SK-N-SH (cell line): ENCODE measurements around the gene SNRNP27. TPM values are rescaled to one million over a fixed set of nuclear protein-coding genes. Genes with fewer than 3 reads are reported as not detected.

Experiments used
- CTCF ChIA-PET: fragments of 300-600, 350-600 bp; formaldehyde crosslinking; extraction: SDS; loops from one replicate; lab custom pipeline; 2021; lab: Yijun Ruan, JAX
- POLR2A ChIA-PET: fragments of 350-600 bp; sonication (Branson Sonifier 250); formaldehyde crosslinking; extraction: SDS; loops from one replicate; lab custom pipeline; 2020; ENCODE audit warnings: antibody characterized with exemption, inconsistent platforms; lab: Yijun Ruan, JAX
- DNase-seq: peaks from one replicate; pipeline ENCODE4 v3.0.0; 2012
- H2AFZ ChIP-seq: fragments of 200-600 bp; sonication (generic); 2 replicates; pipeline ENCODE4 v1.8.1; 2016; ENCODE audit warnings: antibody characterized with exemption, mild to moderate bottlenecking, low read depth
- H3F3A ChIP-seq: fragments of 200-600 bp; sonication (generic); replicated peaks from 2 replicates; pipeline ENCODE3; 2016; ENCODE audit warnings: antibody characterized with exemption, mild to moderate bottlenecking; ENCODE audit not compliant: insufficient read depth
- H3K27ac ChIP-seq, 2 experiments: fragments of 200-500 bp in 1 of 2; fragments of 200-600 bp in 1 of 2; sonication (Bioruptor generic) in 1 of 2; sonication (generic), shearing (Covaris generic) in 1 of 2; 2 replicates each; pipeline versions ENCODE4 v1.5.1 to v1.6.1; 2014 to 2016; ENCODE audit warnings: low read depth in 2 of 2, inconsistent platforms in 1 of 2, low read length in 1 of 2, mild to moderate bottlenecking in 1 of 2, mixed read lengths in 1 of 2
- H3K27me3 ChIP-seq: fragments of 200-600 bp; sonication (generic), shearing (Covaris generic); 2 replicates; pipeline ENCODE4 v1.6.1; 2016; ENCODE audit warnings: mixed run types; ENCODE audit not compliant: insufficient read depth
- H3K36me3 ChIP-seq, 2 experiments: fragments of 200-500 bp in 1 of 2; fragments of 200-600 bp in 1 of 2; sonication (Bioruptor generic) in 1 of 2; sonication (generic) in 1 of 2; replicated peaks in 1 of 2; 2 replicates each; pipeline versions ENCODE3 to v1.5.1; 2014 to 2016; ENCODE audit warnings: low read length in 1 of 2, mild to moderate bottlenecking in 1 of 2; ENCODE audit not compliant: insufficient read depth in 2 of 2, control insufficient read depth in 1 of 2
- H3K4me1 ChIP-seq, 2 experiments: fragments of 200-500 bp in 1 of 2; fragments of 200-600 bp in 1 of 2; sonication (Bioruptor generic) in 1 of 2; sonication (generic), shearing (Covaris generic) in 1 of 2; 2 replicates each; pipeline versions ENCODE4 v1.5.1 to v1.6.1; 2014 to 2016; ENCODE audit warnings: low read depth in 1 of 2, low read length in 1 of 2, mixed run types in 1 of 2; ENCODE audit not compliant: insufficient read depth in 2 of 2, control insufficient read depth in 1 of 2
- H3K4me2 ChIP-seq: fragments of 200-600 bp; sonication (generic), shearing (Covaris generic); 2 replicates; pipeline ENCODE4 v1.6.1; 2017; ENCODE audit warnings: mixed run types
- H3K4me3 ChIP-seq, 2 experiments: fragments of 200-500 bp in 1 of 2; fragments of 200-600 bp in 1 of 2; sonication (Bioruptor generic) in 1 of 2; sonication (generic), shearing (Covaris generic) in 1 of 2; 2 replicates each; pipeline versions ENCODE4 v1.5.1 to v1.8.1; 2014 to 2016; ENCODE audit warnings: low read depth in 2 of 2, inconsistent platforms in 1 of 2, low read length in 1 of 2, mild to moderate bottlenecking in 1 of 2, mixed read lengths in 1 of 2, moderate library complexity in 1 of 2
- H3K79me2 ChIP-seq: fragments of 200-600 bp; sonication (generic); 2 replicates; pipeline ENCODE4 v1.8.1; 2017; ENCODE audit warnings: mild to moderate bottlenecking; ENCODE audit not compliant: insufficient read depth
- H3K9ac ChIP-seq: fragments of 200-600 bp; sonication (generic); 2 replicates; pipeline ENCODE4 v1.6.1; 2017; ENCODE audit warnings: mixed run types
- H3K9me2 ChIP-seq: fragments of 200-600 bp; sonication (generic); 2 replicates; pipeline ENCODE4 v1.6.1; 2017; ENCODE audit warnings: mixed run types
- H3K9me3 ChIP-seq: fragments of 200-600 bp; sonication (generic); 2 replicates; pipeline ENCODE4 v1.6.1; 2017; ENCODE audit warnings: mixed run types, mild to moderate bottlenecking, moderate library complexity
- H4K20me1 ChIP-seq: fragments of 200-600 bp; sonication (generic); 2 replicates; pipeline ENCODE4 v1.6.1; 2017; ENCODE audit warnings: mild to moderate bottlenecking, mixed run types; ENCODE audit not compliant: insufficient read depth
- CHD2 ChIP-seq: fragments of 150-350 bp; IDR thresholded peaks from 2 replicates; pipeline ENCODE4 v1.6.1; 2018; ENCODE audit warnings: low read length; ENCODE audit not compliant: partially characterized antibody
- EP300 ChIP-seq, 2 experiments: IDR thresholded peaks; 2 replicates each; pipeline versions ENCODE4 v1.4.0 to v1.6.1; 2012; ENCODE audit warnings: borderline replicate concordance in 1 of 2, low read depth in 1 of 2, low read length in 1 of 2
- FOSL2 ChIP-seq: IDR thresholded peaks from 2 replicates; pipeline ENCODE4 v1.4.0; 2012; ENCODE audit warnings: low read depth, mild to moderate bottlenecking, moderate library complexity, borderline replicate concordance
- FOXJ3 ChIP-seq: sonication (generic); formaldehyde crosslinking; IDR thresholded peaks from 2 replicates; pipeline ENCODE4 v1.5.1; 2020; ENCODE audit warnings: mild to moderate bottlenecking, missing genetic modification reagents
- FOXM1 ChIP-seq: IDR thresholded peaks from 2 replicates; pipeline ENCODE4 v1.4.0; 2012; ENCODE audit warnings: low read depth, mild to moderate bottlenecking
- GATA2 ChIP-seq: sonication (generic); formaldehyde crosslinking; IDR thresholded peaks from 2 replicates; pipeline ENCODE4 v1.5.0; 2020; ENCODE audit warnings: mild to moderate bottlenecking, missing genetic modification reagents
- IRF3 ChIP-seq: fragments of 150-350 bp; IDR thresholded peaks from 2 replicates; pipeline ENCODE4 v1.6.1; 2016; ENCODE audit warnings: mild to moderate bottlenecking, low read depth, low read length
- MAX ChIP-seq: IDR thresholded peaks from 2 replicates; pipeline ENCODE4 v1.4.0; 2012; ENCODE audit warnings: low read depth
- MEF2A ChIP-seq: IDR thresholded peaks from 2 replicates; pipeline ENCODE4 v1.4.0; 2012; ENCODE audit warnings: low read depth, borderline replicate concordance
- RAD21 ChIP-seq: IDR thresholded peaks from 2 replicates; pipeline ENCODE4 v1.6.1; 2012; ENCODE audit warnings: mild to moderate bottlenecking, low read length
- RCOR1 ChIP-seq: fragments of 150-350 bp; IDR thresholded peaks from 2 replicates; pipeline ENCODE4 v1.6.1; 2017; ENCODE audit warnings: antibody characterized with exemption, low read length
- REST ChIP-seq: IDR thresholded peaks from 2 replicates; pipeline ENCODE4 v1.6.1; 2012; ENCODE audit warnings: mild to moderate bottlenecking, low read depth, low read length, moderate library complexity
- RFX5 ChIP-seq: IDR thresholded peaks from 2 replicates; pipeline ENCODE4 v1.6.1; 2012; ENCODE audit warnings: mild to moderate bottlenecking, improper control_type of control experiment, low read length
- RXRA ChIP-seq: IDR thresholded peaks from 2 replicates; pipeline ENCODE4 v1.4.0; 2012; ENCODE audit warnings: low read depth, mild to moderate bottlenecking, borderline replicate concordance
- SIN3A ChIP-seq: IDR thresholded peaks from 2 replicates; pipeline ENCODE4 v1.6.1; 2012; ENCODE audit warnings: low read depth, mild to moderate bottlenecking, low read length, moderate library complexity, borderline replicate concordance
- TCF12 ChIP-seq: IDR thresholded peaks from 2 replicates; pipeline ENCODE4 v1.4.0; 2012
- USF2 ChIP-seq: fragments of 150-350 bp; IDR thresholded peaks from 2 replicates; pipeline ENCODE4 v1.6.1; 2017; ENCODE audit warnings: antibody characterized with exemption, low read length, low read depth, borderline replicate concordance
- WGBS: methylation state at CpG from one replicate; pipeline ENCODE4 v1.1.6; 2017; ENCODE audit warnings: low lambda C conversion rate; 5-methylcytosine and 5-hydroxymethylcytosine counted together
- polyA plus RNA-seq, 3 experiments: library from polyadenylated mRNA; depleted of rRNA; stranded (reverse); fragments of >200 nt; gene quantifications; 2 replicates each; pipeline ENCODE4 v1.2.3, GENCODE V29; 2012

The SNRNP27 gene
- polyA plus RNA-seq, 1 of the 3 experiments (the other 2 are of a cell fraction): 68.4 TPM

GRCh38 chr2:69863298-69863697, 30.5 kb upstream of the SNRNP27 start:
- 97% methylated on average over 1 of the region's 1 CpG for WGBS
- POLR2A ChIA-PET: interaction anchor here (0.6 kb wide), 1 partner anchor 69 kb away, joined by 3 read pairs; no protein-coding TSS in a partner anchor
- CTCF ChIA-PET: interaction anchor here (1.2 kb wide), 1 partner anchor 139 kb away, joined by 3 read pairs; no protein-coding TSS in a partner anchor

More at GRCh38 chr2:69863298-69863697, 30.5 kb upstream of the SNRNP27 start:
- no peaks in the 10 kb centered on the region for H3K9me2 ChIP-seq
- no peaks in the 10 kb centered on the region for H3K27me3 ChIP-seq
- no peak overlapping the region for H3K4me3 ChIP-seq
- no peaks in the 10 kb centered on the region for H4K20me1 ChIP-seq
- H3K27ac ChIP-seq: no peak overlapping the region
- no peak for TF ChIP-seq TCF12
- no peak for TF ChIP-seq GATA2 (CRISPR knock-in tag)
- no peak for TF ChIP-seq CHD2
- no peak for TF ChIP-seq EP300 (IDR thresholded peaks at IDR 0.05; ENCODE audit: borderline replicate concordance in 1 of 2, low read depth in 1 of 2, low read length in 1 of 2)
- no peak for TF ChIP-seq REST
- no peak for TF ChIP-seq USF2
- TF ChIP-seq FOXJ3 (CRISPR knock-in tag): no peak
- no peak for TF ChIP-seq RXRA
- no peak for TF ChIP-seq MEF2A
- no peak for TF ChIP-seq IRF3
- TF ChIP-seq RAD21: no peak
- no peak for TF ChIP-seq MAX
- TF ChIP-seq FOSL2: no peak
- TF ChIP-seq SIN3A: no peak
- no peak for TF ChIP-seq RCOR1
- no peak for TF ChIP-seq FOXM1
- no peak for TF ChIP-seq RFX5
- H3K4me2 ChIP-seq: no peak overlapping the region
- H3K36me3 ChIP-seq: peaks cover 22 to 50% of the 10 kb centered on the region in 2 experiments
- H3K4me1 ChIP-seq: no peaks in the 10 kb centered on the region
- no peaks in the 10 kb centered on the region for H3K9me3 ChIP-seq
- H3K9ac ChIP-seq: no peak overlapping the region
- DNase-seq: no peak
- H3K79me2 ChIP-seq: no peaks in the 10 kb centered on the region
- no peak overlapping the region for H2AFZ ChIP-seq
- peaks cover 2% of the 10 kb centered on the region for H3F3A ChIP-seq
